Transverse colon (tissue), 3 donors: ENCODE results near the gene SOBP.

Experiments used
- CTCF ChIP-seq, 5 experiments: fragments of 200-600 bp in 3 of 5; fragments of 450-650 bp in 2 of 5; sonication (generic) in 3 of 5; IDR thresholded peaks; 1 replicate in 2 of 5; 2 replicates in 3 of 5; pipeline ENCODE4 v1.5.1; 2016 to 2017; ENCODE audit warnings: antibody characterized with exemption in 5 of 5, inconsistent platforms in 3 of 5, mild to moderate bottlenecking in 2 of 5, moderate library complexity in 1 of 5
- POLR2A ChIP-seq: fragments of 450-650 bp; IDR thresholded peaks from one replicate; pipeline ENCODE4 v1.6.1; 2016; ENCODE audit warnings: antibody characterized with exemption, mild to moderate bottlenecking, moderate library complexity

GRCh38 chr6:107574856-107575255, 84.9 kb downstream of the SOBP start:
- TF ChIP-seq CTCF (IDR thresholded peaks at IDR 0.05), result no peak
- TF ChIP-seq POLR2A, result no peak
